ENCODE results near the gene NAGPA.

DNA sequence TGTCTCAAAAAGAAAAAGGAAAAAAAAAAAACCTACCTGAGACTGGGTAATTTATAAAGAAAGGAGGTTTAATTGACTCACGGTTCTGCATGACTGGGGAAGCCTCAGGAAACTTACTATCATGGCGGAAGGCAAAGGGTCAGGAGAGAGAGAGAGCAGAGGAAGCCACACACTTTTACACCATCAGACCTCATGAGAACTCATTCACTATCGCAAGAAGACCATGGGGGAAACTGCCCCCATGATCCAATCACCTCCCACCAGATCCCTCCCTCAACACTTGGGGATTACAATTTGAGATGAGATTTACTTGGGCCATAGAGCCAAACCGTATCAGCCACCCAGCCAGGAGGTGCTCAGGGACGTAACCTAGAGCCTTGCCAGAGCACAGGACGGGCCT lies 20.8 kb downstream of the NAGPA start:
- TF ChIP-seq ZNF331 (CRISPR knock-in tag; IDR thresholded peaks at IDR 0.05; ENCODE audit: low read depth) (no peak), EZH2 (IDR thresholded peaks at IDR 0.05; ENCODE audit: low read depth, unreplicated experiment) (no peak)
- TF ChIP-seq, protein P1, sequence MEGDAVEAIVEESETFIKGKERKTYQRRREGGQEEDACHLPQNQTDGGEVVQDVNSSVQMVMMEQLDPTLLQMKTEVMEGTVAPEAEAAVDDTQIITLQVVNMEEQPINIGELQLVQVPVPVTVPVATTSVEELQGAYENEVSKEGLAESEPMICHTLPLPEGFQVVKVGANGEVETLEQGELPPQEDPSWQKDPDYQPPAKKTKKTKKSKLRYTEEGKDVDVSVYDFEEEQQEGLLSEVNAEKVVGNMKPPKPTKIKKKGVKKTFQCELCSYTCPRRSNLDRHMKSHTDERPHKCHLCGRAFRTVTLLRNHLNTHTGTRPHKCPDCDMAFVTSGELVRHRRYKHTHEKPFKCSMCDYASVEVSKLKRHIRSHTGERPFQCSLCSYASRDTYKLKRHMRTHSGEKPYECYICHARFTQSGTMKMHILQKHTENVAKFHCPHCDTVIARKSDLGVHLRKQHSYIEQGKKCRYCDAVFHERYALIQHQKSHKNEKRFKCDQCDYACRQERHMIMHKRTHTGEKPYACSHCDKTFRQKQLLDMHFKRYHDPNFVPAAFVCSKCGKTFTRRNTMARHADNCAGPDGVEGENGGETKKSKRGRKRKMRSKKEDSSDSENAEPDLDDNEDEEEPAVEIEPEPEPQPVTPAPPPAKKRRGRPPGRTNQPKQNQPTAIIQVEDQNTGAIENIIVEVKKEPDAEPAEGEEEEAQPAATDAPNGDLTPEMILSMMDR (conservative IDR thresholded peaks at IDR 0.05; ENCODE audit: low read depth in 2 of 2): no peak
